NCI-H187 treated with DMSO at 0.1 percent for 48 hours (cell line): Measurements from ENCODE around the gene AP2M1.
"Not testable (repeated sequence)": the region's sequence is repeated elsewhere in the genome, so short reads cannot be mapped to it uniquely, and the experiment has no call there.

Experiments
- DNase-seq: peaks from one replicate; lab custom pipeline; 2025; lab: John Stamatoyannopoulos, UW

The AP2M1 gene

DNA sequence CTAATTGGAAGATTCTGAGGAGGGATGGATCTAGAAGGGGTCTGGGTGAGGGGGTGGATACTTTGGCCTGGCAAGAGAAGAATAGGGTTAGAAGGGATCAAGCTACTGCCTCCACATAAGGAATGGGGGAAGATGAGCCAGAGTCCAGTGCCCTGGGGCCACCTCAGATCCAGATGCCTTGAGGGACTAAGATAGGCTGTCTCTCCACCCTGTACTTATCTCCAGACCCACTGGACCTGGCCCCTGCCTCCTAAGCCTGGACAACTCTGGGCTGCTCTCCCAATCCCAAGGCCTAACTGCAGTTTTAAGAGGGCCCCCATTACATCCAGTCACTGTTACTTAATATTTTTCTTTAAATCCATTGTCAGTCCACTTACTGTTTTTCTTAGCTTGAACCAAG, 17.4 kb upstream of the AP2M1 start:
- DNase-seq, result no peak

GRCh38 chr3:184158404-184158803, 16.3 kb upstream of the AP2M1 start:
- DNase-seq, result no peak

DNA sequence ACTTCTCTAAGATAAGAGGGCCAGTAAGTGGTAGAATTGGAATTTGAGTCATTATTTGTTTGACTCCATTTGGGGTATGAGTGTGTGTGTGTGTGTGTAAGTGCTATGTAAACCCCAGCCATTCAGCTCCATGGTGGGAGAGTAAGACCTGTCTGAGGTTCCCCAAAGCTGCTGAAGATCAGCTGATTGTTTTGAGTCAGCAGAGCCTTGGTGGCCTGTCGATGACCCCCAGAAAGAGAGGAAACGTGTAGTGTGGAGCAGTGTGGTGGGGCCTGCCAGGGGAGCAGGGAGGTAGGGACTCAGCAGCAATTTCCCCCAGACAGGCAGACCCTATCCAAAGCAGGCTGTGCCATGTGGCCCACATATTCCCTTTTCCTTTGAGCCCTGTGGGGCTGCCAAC, 14.2 kb upstream of the AP2M1 start:
- DNase-seq, result no peak

- not testable (repeated sequence) for DNase-seq
Measured at GRCh38 chr3:184162571-184163070, 12.0 kb upstream of the AP2M1 start.

DNA sequence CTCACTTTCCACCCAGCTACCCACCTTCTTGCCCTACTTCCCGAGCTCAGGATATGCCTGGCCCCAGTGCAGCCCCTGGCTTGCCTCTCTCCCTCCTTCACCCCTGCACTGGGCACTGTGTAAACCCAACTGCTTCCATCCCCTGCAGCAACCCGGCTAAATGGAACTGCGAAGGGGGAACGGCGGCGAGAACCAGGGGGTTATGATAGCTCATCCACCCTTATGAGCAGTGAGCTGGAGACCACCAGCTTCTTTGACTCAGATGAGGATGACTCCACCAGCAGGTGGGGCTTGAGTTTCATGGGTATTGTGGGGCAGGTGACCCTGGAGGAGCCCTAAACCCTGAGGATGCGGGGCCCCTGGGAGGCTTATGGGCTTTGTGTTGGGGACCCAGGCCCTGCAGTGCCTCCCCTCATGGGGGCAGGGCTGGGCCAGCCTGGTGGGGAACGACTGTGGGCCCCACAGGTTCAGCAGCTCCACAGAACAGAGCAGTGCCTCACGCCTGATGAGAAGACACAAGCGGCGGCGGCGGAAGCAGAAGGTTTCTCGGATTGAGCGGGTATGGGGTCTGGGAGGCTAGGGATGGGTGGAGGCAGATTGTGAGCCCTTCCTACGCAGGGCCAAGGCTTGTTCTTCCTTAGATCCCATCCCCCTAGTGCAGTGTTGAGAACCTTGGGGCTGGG, 9.9 kb upstream of the AP2M1 start:
- DNase-seq, result no peak

DNA sequence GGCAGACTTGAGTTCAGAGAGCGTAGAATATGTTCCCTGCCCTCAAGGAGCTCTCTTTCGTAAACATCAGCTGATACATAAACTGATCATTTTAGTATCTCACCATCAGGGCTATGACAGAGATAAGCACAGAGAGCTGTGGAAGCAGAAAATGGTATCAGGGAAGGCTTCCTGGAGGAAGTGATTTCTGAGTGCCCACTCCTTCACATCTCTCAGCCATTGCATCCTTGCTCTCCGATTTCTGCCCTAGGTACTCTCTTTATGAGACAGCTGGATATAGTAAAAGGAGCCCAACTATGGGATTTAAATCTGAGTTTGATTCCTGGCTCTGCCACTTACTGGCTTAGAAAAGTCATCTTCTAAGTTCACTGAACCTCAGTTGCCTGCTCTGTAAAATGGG, 9.1 kb upstream of the AP2M1 start:
- DNase-seq, result no peak

GRCh38 chr3:184166671-184167070, 8.0 kb upstream of the AP2M1 start:
- no peak for DNase-seq

GRCh38 chr3:184167786-184168185, 6.9 kb upstream of the AP2M1 start:
- no peak for DNase-seq

GRCh38 chr3:184168363-184169120, 6.1 kb upstream of the AP2M1 start:
- DNase-seq, result no peak

- DNase-seq, result no peak
Measured at GRCh38 chr3:184169896-184170875, 4.5 kb upstream of the AP2M1 start.

DNA sequence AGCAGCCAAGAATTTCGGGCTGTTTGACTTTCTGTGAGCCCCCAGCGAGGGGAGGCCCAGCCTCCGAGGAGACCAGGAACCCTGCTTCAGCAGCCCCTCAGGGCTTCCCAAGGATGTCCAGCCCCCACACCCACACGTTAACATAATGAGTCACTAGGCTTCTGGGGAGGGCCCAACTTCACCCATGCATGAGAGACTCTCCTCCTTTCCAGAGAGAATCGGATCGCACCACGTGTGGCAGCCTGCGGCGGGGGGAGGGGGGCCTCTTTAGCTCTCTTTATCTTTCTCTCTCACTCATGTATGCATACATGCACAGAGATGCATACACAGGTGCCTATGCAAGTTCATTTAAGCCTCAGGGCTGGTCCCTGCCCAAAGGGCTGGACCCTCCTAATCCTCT, 3.1 kb upstream of the AP2M1 start:
- DNase-seq, result no peak

DNA sequence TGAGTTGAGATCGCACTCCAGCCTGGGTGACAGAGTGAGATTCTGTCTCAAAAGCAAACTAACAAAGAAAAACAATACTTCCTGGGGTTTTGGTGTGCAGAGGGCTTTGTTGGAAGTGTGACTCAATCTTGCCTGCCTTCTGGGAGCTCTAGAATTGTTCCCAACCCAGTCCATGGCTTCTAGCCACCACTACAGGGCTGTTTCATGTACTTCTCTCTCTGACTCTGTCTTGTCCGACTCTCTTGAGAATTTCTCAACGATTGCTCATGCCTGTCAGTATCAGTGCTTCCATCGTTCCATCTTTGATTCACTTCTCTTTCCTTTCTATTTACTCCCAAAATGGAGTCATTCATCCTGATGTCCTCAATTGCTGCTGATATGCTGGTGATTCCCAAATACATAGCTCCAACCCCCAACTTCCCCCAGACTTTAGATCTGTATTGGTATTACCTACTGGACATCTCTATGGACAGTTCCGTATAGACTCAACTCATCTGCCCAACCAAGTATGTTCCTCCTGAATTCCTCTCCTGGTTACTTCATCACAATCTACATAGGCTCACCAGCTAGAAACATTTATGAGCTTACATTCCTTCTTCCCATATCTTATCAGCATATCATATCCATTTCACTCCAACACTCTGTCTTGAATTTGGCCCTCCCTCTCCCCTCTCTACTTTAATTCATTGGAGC, 1.8 kb upstream of the AP2M1 start:
- no peak for DNase-seq

DNA sequence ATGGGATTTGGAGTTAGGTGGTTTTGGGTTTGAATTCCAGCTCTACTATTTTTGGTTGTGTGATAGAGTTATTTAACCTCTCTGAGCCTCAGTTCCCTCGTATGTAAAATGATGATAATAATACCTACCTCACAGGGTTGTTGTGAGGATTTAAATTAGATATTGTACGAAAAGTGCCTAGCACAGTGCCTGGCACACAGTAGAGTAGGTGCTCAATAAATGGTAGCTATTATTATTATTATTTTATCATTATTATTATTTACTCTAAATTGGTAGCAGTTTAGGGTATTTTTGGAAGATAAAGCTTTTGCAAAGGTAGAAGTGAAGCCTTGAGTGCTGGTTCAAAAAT, 1.3 kb upstream of the AP2M1 start:
- no peak for DNase-seq

DNA sequence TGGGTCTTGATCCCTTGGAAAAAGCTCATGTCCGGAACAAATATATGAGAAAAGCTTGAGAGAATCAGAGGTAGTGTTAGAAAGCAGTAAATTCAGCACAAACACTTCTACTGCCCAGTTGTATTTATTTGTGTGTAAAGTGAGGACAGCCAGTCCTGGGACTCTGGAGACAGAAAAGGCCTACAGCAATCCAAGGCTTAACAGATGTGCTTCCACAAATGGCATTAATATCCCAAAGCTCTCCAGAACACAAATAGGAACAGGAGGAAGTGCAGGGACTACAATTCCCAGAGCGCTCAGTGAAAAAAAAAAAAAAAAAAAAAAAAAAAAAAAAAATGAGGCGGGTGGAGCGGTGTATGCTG, 390 bp upstream of the AP2M1 start:
- no peak for DNase-seq

GRCh38 chr3:184175506-184175905, 851 bp downstream of the AP2M1 start:
- DNase-seq, result no peak

- no peak for DNase-seq
Measured at GRCh38 chr3:184175981-184176376, 1.3 kb downstream of the AP2M1 start.

- no peak for DNase-seq
Measured at GRCh38 chr3:184176377-184177330, 2.0 kb downstream of the AP2M1 start.

DNA sequence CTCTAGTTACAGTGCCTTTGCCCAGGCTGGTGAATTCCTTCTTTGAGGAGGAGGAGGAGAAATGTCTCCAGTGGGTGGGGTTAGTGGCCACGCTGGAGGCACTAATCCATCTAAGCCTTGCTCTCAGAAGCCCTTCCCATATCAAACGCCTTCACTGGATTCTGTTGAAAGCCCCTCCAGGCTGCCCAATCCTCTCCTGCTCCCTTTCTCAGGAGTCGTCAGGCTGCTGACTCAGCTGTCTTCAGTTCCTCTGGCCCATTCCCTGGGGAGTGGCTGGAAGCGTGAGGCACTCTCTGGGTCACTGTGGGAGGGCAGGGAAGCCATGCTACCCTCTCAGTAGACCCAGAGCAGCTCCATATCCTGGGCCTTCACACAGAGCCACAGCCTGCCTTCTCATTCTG, 2.7 kb downstream of the AP2M1 start:
- no peak for DNase-seq

- DNase-seq, result no peak
Measured at GRCh38 chr3:184177767-184178306, 3.2 kb downstream of the AP2M1 start.

DNA sequence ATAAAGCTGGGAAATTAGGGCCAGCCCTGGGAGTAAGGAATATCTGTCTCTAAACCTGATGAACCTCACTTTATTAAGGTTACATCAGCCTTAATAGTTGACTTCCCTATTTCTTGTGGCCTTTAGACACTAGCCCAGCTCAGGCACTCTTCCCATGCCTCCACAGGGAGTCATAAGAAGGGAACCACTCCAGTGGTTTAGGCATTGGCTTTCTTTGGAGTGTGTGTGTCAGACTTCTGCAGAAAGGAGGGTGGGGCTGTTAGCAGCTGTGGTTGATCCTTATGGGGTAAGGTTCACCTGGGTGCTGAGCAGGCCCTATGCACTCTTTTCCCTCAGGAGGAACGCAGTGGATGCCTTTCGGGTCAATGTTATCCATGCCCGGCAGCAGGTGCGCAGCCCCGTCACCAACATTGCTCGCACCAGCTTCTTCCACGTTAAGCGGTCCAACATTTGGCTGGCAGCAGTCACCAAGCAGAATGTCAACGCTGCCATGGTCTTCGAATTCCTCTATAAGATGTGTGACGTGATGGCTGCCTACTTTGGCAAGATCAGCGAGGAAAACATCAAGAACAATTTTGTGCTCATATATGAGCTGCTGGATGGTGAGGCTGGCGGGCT, 4.0 kb downstream of the AP2M1 start:
- DNase-seq, result no peak
